HG02610 (cell line): ENCODE measurements around the gene CHCHD1.
A peak's percentile ranks its signal among the peaks of the same experiment; 100 is the strongest.
"Not testable (repeated sequence)": the region's sequence is repeated elsewhere in the genome, so short reads cannot be mapped to it uniquely, and the experiment has no call there.

ENCODE experiments used
- ATAC-seq: cut with Tn5 transposase; IDR thresholded peaks from one replicate; pipeline ENCODE4 v1.9.1; 2021; ENCODE audit warnings: mild to moderate bottlenecking, moderate library complexity; ENCODE audit not compliant: unreplicated experiment

The CHCHD1 gene

GRCh38 chr10:73790886-73791625, 9.2 kb downstream of the CHCHD1 start:
- ATAC-seq, result no peak

GRCh38 chr10:73791871-73792400, 10.1 kb downstream of the CHCHD1 start:
- ATAC-seq, result no peak

GRCh38 chr10:73793456-73793855, 11.6 kb downstream of the CHCHD1 start:
- ATAC-seq, result no peak

GRCh38 chr10:73795491-73795890, 13.6 kb downstream of the CHCHD1 start:
- ATAC-seq, result not testable (repeated sequence)

GRCh38 chr10:73796035-73796434, 14.2 kb downstream of the CHCHD1 start:
- not testable (repeated sequence) for ATAC-seq

GRCh38 chr10:73796766-73797165, 14.9 kb downstream of the CHCHD1 start:
- no peak for ATAC-seq

GRCh38 chr10:73797324-73798025, 15.6 kb downstream of the CHCHD1 start:
- no peak for ATAC-seq

- no peak for ATAC-seq
Observed at GRCh38 chr10:73798087-73798486, 16.2 kb downstream of the CHCHD1 start.

- ATAC-seq, result no peak
Observed at GRCh38 chr10:73798927-73799560, 17.2 kb downstream of the CHCHD1 start.

GRCh38 chr10:73799899-73800559, 18.2 kb downstream of the CHCHD1 start:
- no peak for ATAC-seq

GRCh38 chr10:73800560-73801252, 18.9 kb downstream of the CHCHD1 start:
- ATAC-seq, result no peak

GRCh38 chr10:73801253-73801590, 19.4 kb downstream of the CHCHD1 start:
- ATAC-seq, result no peak

GRCh38 chr10:73802276-73802991, 20.6 kb downstream of the CHCHD1 start:
- ATAC-seq, result no peak

GRCh38 chr10:73803680-73804286, 21.9 kb downstream of the CHCHD1 start:
- peak; percentile 72 for ATAC-seq

- no peak for ATAC-seq
Observed at GRCh38 chr10:73806176-73806950, 24.5 kb downstream of the CHCHD1 start.

- no peak for ATAC-seq
Observed at GRCh38 chr10:73807471-73807870, 25.6 kb downstream of the CHCHD1 start.

GRCh38 chr10:73808021-73808815, 26.4 kb downstream of the CHCHD1 start:
- ATAC-seq, result no peak
